ENCODE results near the gene RIPOR2. TPM values are rescaled to one million over a fixed set of nuclear protein-coding genes. Genes with fewer than 3 reads are reported as not detected.
A peak's percentile ranks its signal among the peaks of the same experiment; 100 is the strongest.

Gene RIPOR2
- total RNA-seq, 1 experiment from 2014 or later = 5.0 TPM

DNA sequence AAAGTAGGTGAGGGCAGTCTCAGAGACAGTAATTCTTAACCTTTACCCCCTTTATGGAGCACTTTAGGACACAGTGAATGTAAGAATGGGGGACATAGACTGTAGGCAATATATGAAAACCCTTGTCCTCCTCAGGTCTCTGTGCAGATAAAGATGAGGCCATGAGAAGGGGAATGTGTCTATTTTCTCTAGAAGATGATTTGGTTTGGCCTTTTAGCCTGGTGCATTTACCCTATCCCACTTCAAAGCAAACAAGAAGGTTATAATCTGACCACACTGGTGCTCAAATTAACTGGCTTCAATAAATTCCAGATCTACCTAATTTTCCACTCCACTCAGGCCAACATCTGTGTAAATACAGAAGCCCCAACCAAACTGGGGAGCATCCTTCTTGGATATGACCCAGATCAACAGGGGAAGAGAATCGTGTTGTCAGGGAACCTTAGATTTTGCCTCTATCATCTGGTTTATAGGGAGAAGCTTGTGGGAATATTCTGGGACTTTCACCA lies 42.4 kb downstream of the RIPOR2 start:
- no peak overlapping the region for H3K4me3 Mint-ChIP-seq
- no peak overlapping the region for H2BK20ac ChIP-seq (ENCODE audit: low read depth, low read length, poor library complexity, severe bottlenecking)
- H2AFZ ChIP-seq (ENCODE audit: low read length) = no peak overlapping the region
- peak overlapping the region in 1 of 3 experiments; percentile 86; a peak in 1 of 7 replicates for H3K27ac Mint-ChIP-seq
- H2BK5ac ChIP-seq (ENCODE audit: insufficient read length, low read length) = no peak overlapping the region
- H2AK5ac ChIP-seq (ENCODE audit: insufficient read length, low read length) = no peak overlapping the region
- no peak overlapping the region for H3K9ac ChIP-seq (ENCODE audit: extremely low read depth, insufficient read length, low read length)
- H3K79me2 ChIP-seq (ENCODE audit: insufficient read depth, low read length) = peaks cover 5% of the 10 kb centered on the region; the same call in 1 of the 2 replicates
- no peak overlapping the region for H3K4me2 ChIP-seq (ENCODE audit: insufficient read depth, insufficient read length, low read length)
- H4K20me1 ChIP-seq (ENCODE audit: control insufficient read depth, insufficient read depth, insufficient read length) = no peaks in the 10 kb centered on the region
- H3K36me3 Mint-ChIP-seq (ENCODE audit: insufficient read depth in 1 of 3, low read depth in 3 of 3) = no peaks in the 10 kb centered on the region; a peak in 1 of 7 replicates
- H3T11ph ChIP-seq (ENCODE audit: low read length) = no peak overlapping the region
- TF ChIP-seq CTCF (conservative IDR thresholded peaks at IDR 0.05) = no peak
- no peak overlapping the region for H2BK15ac ChIP-seq (ENCODE audit: low read depth, low read length)
- H2BK12ac ChIP-seq (ENCODE audit: insufficient read length, low read depth, low read length) = no peak overlapping the region
- H3K4me1 ChIP-seq (ENCODE audit: insufficient read depth, low read length) = no peaks in the 10 kb centered on the region; the same call in 1 of the 2 replicates
- H3K14ac ChIP-seq (ENCODE audit: insufficient read depth, low read length) = no peak overlapping the region
- H3K79me1 ChIP-seq (ENCODE audit: insufficient read depth, low read depth, low read length, poor library complexity, severe bottlenecking) = no peaks in the 10 kb centered on the region
- H3K4me1 Mint-ChIP-seq = peaks cover 0 to 3% of the 10 kb centered on the region in 2 experiments; a peak in 2 of 4 replicates
- H4K8ac ChIP-seq (replicated peaks; ENCODE audit: insufficient read length, low read depth, low read length) = no peak overlapping the region
- no peaks in the 10 kb centered on the region for H3K27me3 Mint-ChIP-seq (ENCODE audit: low read depth)
- no peak overlapping the region for H4K5ac ChIP-seq (ENCODE audit: insufficient read length, low read depth, low read length)
- no peak overlapping the region for H4K91ac ChIP-seq (ENCODE audit: insufficient read length, low read depth, low read length)
- no CpG with 5 or more reads among the region's 1 CpG for WGBS (ENCODE audit: extremely low coverage, insufficient read length, low lambda C conversion rate)
- no peaks in the 10 kb centered on the region for H3K9me3 ChIP-seq (ENCODE audit: control insufficient read depth, low read depth, low read length)
- H3K23me2 ChIP-seq (ENCODE audit: insufficient read length, low read depth, low read length, poor library complexity, severe bottlenecking) = no peaks in the 10 kb centered on the region
- H3K4ac ChIP-seq (ENCODE audit: low read depth, low read length) = no peak overlapping the region
- no peaks in the 10 kb centered on the region for H3K9me3 Mint-ChIP-seq
- DNase-seq = no peak
- no peak overlapping the region for H2BK120ac ChIP-seq (ENCODE audit: low read depth, low read length, poor library complexity, severe bottlenecking)
- H3K27ac ChIP-seq (ENCODE audit: insufficient read length, low read depth, low read length) = no peak overlapping the region
- no peaks in the 10 kb centered on the region for H3K27me3 ChIP-seq (ENCODE audit: insufficient read depth, low read length)
- no peak overlapping the region for H3K23ac ChIP-seq (ENCODE audit: insufficient read length, low read depth, low read length)
- no peak overlapping the region for H3K56ac ChIP-seq (ENCODE audit: insufficient read length, low read depth, low read length)
- H3K18ac ChIP-seq (ENCODE audit: insufficient read length, low read depth, low read length) = no peak overlapping the region

Measured in H9 (cell line).